GM21526 (cell line): ENCODE measurements around the gene RUNX1.

ENCODE experiments used
- ATAC-seq: cut with Tn5 transposase; IDR thresholded peaks from one replicate; pipeline ENCODE4 v1.9.1; 2021; ENCODE audit warnings: moderate library complexity; ENCODE audit not compliant: unreplicated experiment, low FRiP score

Gene RUNX1

GRCh38 chr21:35048706-35049617, at the start of gene RUNX1:
Gene RUNX1, minus strand, starts transcription at chr21:35049302.
- ATAC-seq, result peak; percentile 56

DNA sequence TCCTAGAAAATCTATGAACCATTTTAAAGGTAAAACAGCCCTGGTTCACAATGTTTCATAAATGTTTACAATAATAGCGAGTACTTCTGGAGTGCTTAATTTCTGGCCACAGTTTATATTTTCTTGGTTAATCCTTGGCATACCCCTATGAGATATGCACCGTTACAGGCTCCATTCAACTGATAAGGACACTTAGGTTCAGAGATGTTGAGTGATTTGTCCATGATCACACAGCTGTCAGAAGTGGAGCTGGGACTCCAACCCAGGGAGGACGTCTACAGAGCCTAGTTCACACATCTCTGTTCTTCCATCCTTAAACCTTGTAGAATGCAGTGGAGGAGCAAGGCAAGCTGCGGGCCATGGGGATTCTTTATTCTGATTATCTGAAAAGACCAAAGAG, 48.4 kb upstream of the RUNX1 start:
- no peak for ATAC-seq

DNA sequence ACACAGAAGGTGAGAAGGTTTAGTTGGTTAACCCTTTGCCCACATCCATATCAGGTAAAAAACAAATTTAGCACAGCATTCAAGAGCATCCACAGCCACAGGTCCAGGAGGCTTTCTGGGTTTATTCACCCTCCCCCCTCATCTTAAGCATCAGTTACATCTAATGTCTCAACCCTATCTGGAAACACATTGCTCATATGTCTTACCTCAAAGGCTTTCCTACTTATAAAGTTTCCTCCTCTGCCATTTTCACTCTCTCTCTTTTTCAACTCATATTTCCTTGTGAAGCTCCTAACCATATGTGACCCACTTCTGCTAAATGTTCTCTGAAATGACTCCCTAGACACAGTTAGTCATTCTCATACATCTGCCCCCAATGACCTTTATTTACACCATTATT, 47.9 kb upstream of the RUNX1 start:
- no peak for ATAC-seq

- no peak for ATAC-seq
Measured at GRCh38 chr21:35095859-35096291, 46.8 kb upstream of the RUNX1 start.

DNA sequence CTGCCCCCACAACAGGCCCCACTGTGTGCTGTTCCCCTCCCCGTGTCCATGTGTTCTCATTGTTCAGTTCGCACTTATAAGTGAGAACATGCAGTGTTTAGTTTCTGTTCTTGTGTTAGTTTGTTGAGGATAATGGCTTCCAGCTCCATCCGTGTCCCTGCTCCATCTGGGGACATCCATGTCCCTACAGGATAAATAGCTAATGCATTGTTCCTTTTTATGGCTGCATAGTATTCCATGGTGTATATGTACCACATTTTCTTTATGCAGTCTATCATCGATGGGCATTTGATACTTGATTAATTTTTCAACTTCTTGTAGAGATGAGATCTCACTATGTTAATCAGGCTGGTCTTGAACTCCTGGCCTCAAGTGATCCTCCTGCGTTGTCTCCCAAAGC, 44.4 kb upstream of the RUNX1 start:
- no peak for ATAC-seq

- ATAC-seq, result no peak
Measured at GRCh38 chr21:35091496-35091895, 42.4 kb upstream of the RUNX1 start.

DNA sequence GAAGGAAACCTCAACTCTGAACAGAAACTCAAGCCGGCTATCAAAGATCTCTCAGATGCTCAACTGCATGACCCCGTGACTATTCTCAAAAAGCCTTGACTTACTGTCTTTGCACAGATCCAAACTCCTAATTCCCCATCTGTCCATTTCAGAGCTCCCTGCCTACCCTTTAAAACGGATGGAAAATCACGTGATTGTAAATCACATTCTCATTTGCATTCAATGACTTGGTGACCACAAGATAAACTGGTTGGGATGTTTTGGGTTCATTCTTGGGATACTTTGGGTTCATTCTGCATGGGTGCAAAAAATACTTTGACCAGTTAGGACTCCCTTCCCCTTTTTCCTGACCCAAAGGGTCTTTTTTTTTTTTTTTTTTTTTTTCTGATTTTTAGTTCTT, 41.3 kb upstream of the RUNX1 start:
- no peak for ATAC-seq

- ATAC-seq, result no peak
Measured at GRCh38 chr21:35088319-35088771, 39.2 kb upstream of the RUNX1 start.

- no peak for ATAC-seq
Measured at GRCh38 chr21:35086357-35086756, 37.3 kb upstream of the RUNX1 start.

DNA sequence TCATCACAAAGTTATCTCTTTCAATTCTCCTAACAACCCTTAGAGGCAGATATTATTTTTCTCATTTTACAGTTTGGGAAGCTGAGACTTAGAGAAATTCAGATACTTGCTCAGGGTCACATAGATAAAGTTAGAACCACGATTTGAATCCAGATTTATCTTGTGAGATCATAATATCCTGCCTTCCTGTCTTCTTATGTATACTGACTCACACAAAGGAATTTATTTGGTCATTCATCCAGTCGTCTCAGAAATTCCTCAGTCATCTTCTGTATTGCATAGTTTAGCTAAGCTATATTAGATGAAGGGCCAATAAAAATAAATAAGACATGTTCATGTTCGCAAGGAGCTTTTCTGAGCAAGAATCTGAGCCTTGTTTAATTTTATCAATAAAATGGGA, 35.8 kb upstream of the RUNX1 start:
- no peak for ATAC-seq

GRCh38 chr21:35083246-35083645, 34.1 kb upstream of the RUNX1 start:
- no peak for ATAC-seq

GRCh38 chr21:35081861-35082260, 32.8 kb upstream of the RUNX1 start:
- ATAC-seq, result no peak

- no peak for ATAC-seq
Measured at GRCh38 chr21:35079181-35079580, 30.1 kb upstream of the RUNX1 start.

- ATAC-seq, result no peak
Measured at GRCh38 chr21:35077975-35078374, 28.9 kb upstream of the RUNX1 start.

- ATAC-seq, result no peak
Measured at GRCh38 chr21:35077466-35077865, 28.4 kb upstream of the RUNX1 start.

DNA sequence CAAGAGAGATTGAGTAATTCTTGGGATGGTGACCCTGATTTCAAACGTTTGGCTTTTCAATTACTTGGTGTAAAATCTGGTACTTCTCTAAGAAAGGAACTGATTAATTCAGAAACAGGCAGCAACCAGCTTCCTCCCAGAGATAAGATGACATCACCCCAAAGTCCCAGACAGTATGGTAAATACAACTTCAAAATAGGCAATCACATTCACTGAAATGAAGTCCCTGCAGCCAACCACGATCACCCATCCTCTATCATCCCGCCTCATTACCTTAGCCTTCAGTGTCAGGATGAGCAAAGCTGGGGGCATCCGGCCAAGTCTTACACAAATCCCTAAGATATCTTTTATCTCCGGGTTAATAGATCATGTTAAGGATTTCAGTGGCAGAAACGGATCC, 26.4 kb upstream of the RUNX1 start:
- no peak for ATAC-seq

DNA sequence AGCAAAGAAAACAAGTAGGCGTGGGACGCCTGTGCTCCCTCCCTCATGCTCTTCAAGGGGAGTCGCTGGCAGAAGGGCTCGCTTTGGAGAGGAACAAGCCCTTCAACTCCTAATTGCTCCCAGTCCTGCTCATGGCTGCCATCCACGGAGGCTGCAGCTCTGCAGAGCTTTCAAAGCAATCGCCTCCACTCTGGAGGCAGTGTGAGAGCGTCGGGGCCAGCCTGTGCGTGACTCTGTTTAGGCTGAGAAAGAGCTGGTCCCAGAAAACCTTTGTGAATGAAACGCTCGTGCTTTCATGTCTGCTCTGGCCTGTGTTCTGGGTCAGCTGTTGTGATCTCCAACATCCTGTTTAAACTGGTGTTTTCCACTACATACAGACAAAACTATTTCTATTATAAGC, 23.9 kb upstream of the RUNX1 start:
- no peak for ATAC-seq

DNA sequence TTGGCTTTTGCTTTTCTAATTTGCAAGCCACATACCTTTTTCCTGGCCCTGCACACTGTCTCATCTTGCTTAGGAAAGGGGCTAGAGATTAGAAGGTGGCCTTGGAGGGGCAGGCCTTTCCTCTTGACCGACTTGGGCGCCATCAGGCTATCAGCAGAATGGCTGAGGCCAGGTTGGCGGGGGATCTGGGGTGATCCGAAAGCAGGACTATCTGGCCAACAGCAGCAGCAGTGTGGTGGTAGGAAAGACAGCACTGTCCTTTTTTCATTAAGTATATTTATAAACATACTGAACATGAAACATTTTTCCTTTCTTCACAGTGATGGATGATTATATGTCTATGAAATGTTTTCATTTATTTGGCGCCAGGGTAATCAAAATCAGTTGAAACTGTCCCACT, 23.5 kb upstream of the RUNX1 start:
- ATAC-seq, result no peak

GRCh38 chr21:35071347-35071746, 22.2 kb upstream of the RUNX1 start:
- no peak for ATAC-seq

DNA sequence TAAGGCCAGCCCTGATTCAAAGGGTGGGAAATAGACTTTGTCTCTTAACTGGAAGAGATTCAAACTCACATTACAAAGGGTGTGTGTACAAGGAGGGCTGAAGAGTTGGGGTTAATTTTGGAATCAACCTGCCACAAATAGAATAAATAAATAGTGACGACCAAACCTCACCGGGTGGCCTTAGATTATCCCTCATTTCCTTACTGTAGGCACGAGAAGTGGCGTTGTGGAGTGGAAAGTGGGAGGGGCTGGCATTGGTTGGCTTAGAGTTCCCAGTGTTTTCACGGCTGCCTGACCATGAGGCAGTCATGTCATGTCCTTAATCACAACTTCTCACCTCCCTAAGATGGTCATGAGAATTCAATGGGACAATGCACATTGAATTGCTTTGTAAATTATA, 21.3 kb upstream of the RUNX1 start:
- no peak for ATAC-seq

DNA sequence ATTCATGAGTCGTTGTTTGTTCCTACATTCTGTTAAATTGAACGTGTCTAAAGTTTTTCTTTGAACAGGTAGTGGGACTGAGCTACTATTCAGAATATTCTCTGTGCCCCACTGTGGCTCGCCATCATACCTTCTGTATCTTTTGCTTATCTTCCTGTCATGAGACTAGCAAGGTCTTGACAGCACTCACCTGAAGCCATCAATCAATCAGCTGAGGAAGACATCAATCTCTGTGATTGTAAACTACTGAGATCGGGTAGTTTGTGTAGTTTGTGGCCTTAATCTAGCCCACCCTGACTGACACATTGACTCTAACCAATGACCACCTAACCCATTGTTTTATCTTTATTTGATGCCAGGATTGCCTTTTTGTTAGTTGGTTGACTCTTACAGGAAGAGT, 17.7 kb upstream of the RUNX1 start:
- no peak for ATAC-seq

GRCh38 chr21:35063428-35064172, 14.5 kb upstream of the RUNX1 start:
- no peak for ATAC-seq
